GM23338 (cell line): Measurements from ENCODE around the gene PLD5. TPM values are rescaled to one million over a fixed set of nuclear protein-coding genes. Genes with fewer than 3 reads are reported as not detected.

ENCODE experiments used
- ATAC-seq: fragments of 200-7000 bp; cut with Tn5 transposase; 3 replicates; pipeline ENCODE4 v1.9.1; 2020
- DNase-seq: peaks from one replicate; pipeline ENCODE4 v3.0.0-alpha.2; 2015; ENCODE audit warnings: low spot score
- H2AFZ ChIP-seq: fragments of 200-600 bp; sonication (generic); 2 replicates; pipeline ENCODE4 v1.8.0; 2016; ENCODE audit warnings: antibody characterized with exemption, mild to moderate bottlenecking, moderate library complexity
- H3F3A ChIP-seq: fragments of 200-600 bp; sonication (generic); replicated peaks from 2 replicates; pipeline ENCODE4 v1.8.0; 2017; ENCODE audit warnings: antibody characterized with exemption, mixed run types, low read depth
- H3K27ac ChIP-seq: fragments of 200-600 bp; sonication (generic); 2 replicates; pipeline ENCODE4 v1.6.1; 2016; ENCODE audit warnings: low read depth
- H3K27me3 ChIP-seq: fragments of 200-600 bp; sonication (generic); 2 replicates; pipeline ENCODE4 v1.8.0; 2016; ENCODE audit warnings: mild to moderate bottlenecking, mixed run types, moderate library complexity; ENCODE audit not compliant: insufficient read depth
- H3K36me3 ChIP-seq: fragments of 200-600 bp; sonication (generic); 2 replicates; pipeline ENCODE4 v1.8.0; 2016; ENCODE audit warnings: mild to moderate bottlenecking; ENCODE audit not compliant: insufficient read depth
- H3K4me1 ChIP-seq: fragments of 200-600 bp; sonication (generic); 2 replicates; pipeline ENCODE4 v1.8.0; 2016; ENCODE audit warnings: mild to moderate bottlenecking, moderate library complexity; ENCODE audit not compliant: insufficient read depth
- H3K4me2 ChIP-seq: fragments of 200-600 bp; sonication (generic); 2 replicates; pipeline ENCODE4 v1.7.1; 2017; ENCODE audit warnings: mixed run types
- H3K4me3 ChIP-seq: fragments of 200-600 bp; sonication (generic); 2 replicates; pipeline ENCODE4 v1.6.1; 2016; ENCODE audit warnings: mixed run types
- H3K79me2 ChIP-seq: fragments of 200-600 bp; sonication (generic); replicated peaks from 2 replicates; pipeline ENCODE4 v1.8.0; 2017; ENCODE audit warnings: mild to moderate bottlenecking; ENCODE audit not compliant: insufficient read depth
- H3K9me2 ChIP-seq: fragments of 200-600 bp; sonication (generic); 2 replicates; pipeline ENCODE4 v1.8.0; 2017; ENCODE audit not compliant: insufficient read depth
- H4K20me1 ChIP-seq: fragments of 200-600 bp; sonication (generic); replicated peaks from 2 replicates; pipeline ENCODE4 v1.8.0; 2017; ENCODE audit warnings: mild to moderate bottlenecking; ENCODE audit not compliant: insufficient read depth
- H3K27ac Mint-ChIP-seq: 2 replicates; pipeline ENCODE4 v1.8.0; 2020; ENCODE audit warnings: inconsistent platforms, mild to moderate bottlenecking, moderate library complexity, mixed read lengths
- H3K27me3 Mint-ChIP-seq: 3 replicates; pipeline ENCODE4 v1.8.0; 2022; ENCODE audit warnings: low read depth, mild to moderate bottlenecking, moderate library complexity, mixed read lengths, inconsistent platforms; ENCODE audit not compliant: insufficient read depth, poor library complexity
- H3K36me3 Mint-ChIP-seq: 3 replicates; pipeline ENCODE4 v1.8.0; 2021; ENCODE audit warnings: low read depth, mild to moderate bottlenecking, inconsistent platforms, moderate library complexity, mixed read lengths
- H3K4me1 Mint-ChIP-seq: 3 replicates; pipeline ENCODE4 v1.8.0; 2020; ENCODE audit warnings: mild to moderate bottlenecking, inconsistent platforms, mixed read lengths
- H3K4me3 Mint-ChIP-seq: 3 replicates; pipeline ENCODE4 v1.8.0; 2021; ENCODE audit warnings: moderate library complexity, mild to moderate bottlenecking, inconsistent platforms, mixed read lengths
- H3K9me3 Mint-ChIP-seq: 3 replicates; pipeline ENCODE4 v1.8.0; 2020; ENCODE audit warnings: moderate library complexity, mild to moderate bottlenecking, inconsistent platforms, mixed read lengths
- CREB1 ChIP-seq: fragments of 250-450 bp; sonication (Bioruptor Pico); IDR thresholded peaks from 2 replicates; pipeline ENCODE4 v1.5.0; 2020; ENCODE audit warnings: low read depth, mild to moderate bottlenecking, moderate library complexity
- CTCF ChIP-seq, 2 experiments: fragments of 200-600 bp in 1 of 2; sonication (generic) in 1 of 2; conservative IDR thresholded peaks; 2 replicates each; pipeline versions ENCODE4 v1.5.1 to v1.6.1; 2016 to 2017; ENCODE audit warnings: antibody characterized with exemption in 2 of 2, low read depth in 2 of 2, mild to moderate bottlenecking in 2 of 2, moderate library complexity in 1 of 2
- EZH2 ChIP-seq: fragments of 200-600 bp; sonication (generic); IDR thresholded peaks from one replicate; pipeline ENCODE4 v1.8.0; 2017; ENCODE audit warnings: antibody characterized with exemption, mild to moderate bottlenecking, low read depth; ENCODE audit not compliant: unreplicated experiment
- EZH2phosphoT487 ChIP-seq: fragments of 200-600 bp; sonication (generic); IDR thresholded peaks from one replicate; pipeline ENCODE4 v1.8.1; 2018; ENCODE audit warnings: antibody characterized with exemption; ENCODE audit not compliant: unreplicated experiment
- NANOG ChIP-seq: IDR thresholded peaks from 2 replicates; pipeline ENCODE4 v1.6.1; 2016; ENCODE audit warnings: antibody characterized with exemption, borderline replicate concordance
- POLR2AphosphoS5 ChIP-seq: IDR thresholded peaks from 2 replicates; pipeline ENCODE4 v1.6.1; 2016; ENCODE audit warnings: antibody characterized with exemption, low read depth
- STAT1 ChIP-seq: IDR thresholded peaks from one replicate; pipeline ENCODE4 v1.6.1; 2016; ENCODE audit warnings: antibody characterized with exemption; ENCODE audit not compliant: unreplicated experiment
- ZNF114 ChIP-seq: fragments of 250-450 bp; sonication (Bioruptor Pico); IDR thresholded peaks from 2 replicates; pipeline ENCODE4 v1.5.0; 2020; ENCODE audit warnings: mild to moderate bottlenecking, moderate library complexity
- ZNF331 ChIP-seq: fragments of 250-450 bp; sonication (Bioruptor Pico); IDR thresholded peaks from 2 replicates; pipeline ENCODE4 v1.5.0; 2020; ENCODE audit warnings: low read depth, mild to moderate bottlenecking, moderate library complexity
- polyA plus RNA-seq: library from polyadenylated mRNA; unstranded; fragments of >200 nt; fragmentation: Nextera tagmentation; extraction: Ambion mirVana; gene quantifications from 2 replicates; pipeline ENCODE4 v1.2.1, GENCODE V29; 2016
- total RNA-seq: library from RNA; depleted of rRNA; stranded (reverse); fragments of >200 nt; shearing (Covaris generic); gene quantifications from 2 replicates; pipeline ENCODE4 v1.2.3, GENCODE V29; 2014
- TF ChIP-seq, protein P1 (sequence below): IDR thresholded peaks from 2 replicates; pipeline ENCODE4 v1.6.1; 2016; ENCODE audit warnings: antibody characterized with exemption
- TF ChIP-seq, protein P2 (sequence below): fragments of 250-450 bp; sonication (Bioruptor Pico); IDR thresholded peaks from 2 replicates; pipeline ENCODE4 v1.5.0; 2020; ENCODE audit warnings: mild to moderate bottlenecking, moderate library complexity

The PLD5 gene
- total and polyA plus RNA-seq, 2 experiments from 2014 or later: 5.5 to 5.8 TPM

GRCh38 chr1:242546849-242547729 is 22.6 kb upstream of the PLD5 start:
- Histone ChIP-seq H3K4me3 (no peak overlapping the region), H3F3A (no peaks in the 10 kb centered on the region), H3K36me3 (no peaks in the 10 kb centered on the region), H4K20me1 (no peaks in the 10 kb centered on the region), H3K27me3 (no peaks in the 10 kb centered on the region), H3K9me2 (no peaks in the 10 kb centered on the region), H2AFZ (no peak overlapping the region), H3K27ac (no peak overlapping the region), H3K4me1 (peaks cover 6% of the 10 kb centered on the region; the same call in 1 of the 2 replicates), H3K4me2 (no peak overlapping the region), H3K79me2 (no peaks in the 10 kb centered on the region)
- Mint-ChIP-seq H3K27ac (no peak overlapping the region), H3K9me3 (no peaks in the 10 kb centered on the region), H3K4me1 (peaks cover 11% of the 10 kb centered on the region; the same call in 2 of the 3 replicates), H3K36me3 (no peaks in the 10 kb centered on the region), H3K4me3 (no peak overlapping the region), H3K27me3 (no peaks in the 10 kb centered on the region)
- DNase-seq: no peak
- no peak for TF ChIP-seq EZH2
- no peak for TF ChIP-seq POLR2AphosphoS5
- no peak for TF ChIP-seq ZNF114 (CRISPR knock-in tag)
- ATAC-seq: no peak

- TF ChIP-seq, protein P1, sequence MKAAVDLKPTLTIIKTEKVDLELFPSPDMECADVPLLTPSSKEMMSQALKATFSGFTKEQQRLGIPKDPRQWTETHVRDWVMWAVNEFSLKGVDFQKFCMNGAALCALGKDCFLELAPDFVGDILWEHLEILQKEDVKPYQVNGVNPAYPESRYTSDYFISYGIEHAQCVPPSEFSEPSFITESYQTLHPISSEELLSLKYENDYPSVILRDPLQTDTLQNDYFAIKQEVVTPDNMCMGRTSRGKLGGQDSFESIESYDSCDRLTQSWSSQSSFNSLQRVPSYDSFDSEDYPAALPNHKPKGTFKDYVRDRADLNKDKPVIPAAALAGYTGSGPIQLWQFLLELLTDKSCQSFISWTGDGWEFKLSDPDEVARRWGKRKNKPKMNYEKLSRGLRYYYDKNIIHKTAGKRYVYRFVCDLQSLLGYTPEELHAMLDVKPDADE: no peak
- no peak for TF ChIP-seq EZH2
- TF ChIP-seq EZH2phosphoT487: no peak
- TF ChIP-seq CREB1 (CRISPR knock-in tag): no peak
- TF ChIP-seq NANOG: no peak
- no peak for TF ChIP-seq STAT1
- no peak for TF ChIP-seq ZNF331 (CRISPR knock-in tag)
- no peak for TF ChIP-seq CTCF (conservative IDR thresholded peaks at IDR 0.05; ENCODE audit: low read depth in 2 of 2)
- TF ChIP-seq, protein P2, sequence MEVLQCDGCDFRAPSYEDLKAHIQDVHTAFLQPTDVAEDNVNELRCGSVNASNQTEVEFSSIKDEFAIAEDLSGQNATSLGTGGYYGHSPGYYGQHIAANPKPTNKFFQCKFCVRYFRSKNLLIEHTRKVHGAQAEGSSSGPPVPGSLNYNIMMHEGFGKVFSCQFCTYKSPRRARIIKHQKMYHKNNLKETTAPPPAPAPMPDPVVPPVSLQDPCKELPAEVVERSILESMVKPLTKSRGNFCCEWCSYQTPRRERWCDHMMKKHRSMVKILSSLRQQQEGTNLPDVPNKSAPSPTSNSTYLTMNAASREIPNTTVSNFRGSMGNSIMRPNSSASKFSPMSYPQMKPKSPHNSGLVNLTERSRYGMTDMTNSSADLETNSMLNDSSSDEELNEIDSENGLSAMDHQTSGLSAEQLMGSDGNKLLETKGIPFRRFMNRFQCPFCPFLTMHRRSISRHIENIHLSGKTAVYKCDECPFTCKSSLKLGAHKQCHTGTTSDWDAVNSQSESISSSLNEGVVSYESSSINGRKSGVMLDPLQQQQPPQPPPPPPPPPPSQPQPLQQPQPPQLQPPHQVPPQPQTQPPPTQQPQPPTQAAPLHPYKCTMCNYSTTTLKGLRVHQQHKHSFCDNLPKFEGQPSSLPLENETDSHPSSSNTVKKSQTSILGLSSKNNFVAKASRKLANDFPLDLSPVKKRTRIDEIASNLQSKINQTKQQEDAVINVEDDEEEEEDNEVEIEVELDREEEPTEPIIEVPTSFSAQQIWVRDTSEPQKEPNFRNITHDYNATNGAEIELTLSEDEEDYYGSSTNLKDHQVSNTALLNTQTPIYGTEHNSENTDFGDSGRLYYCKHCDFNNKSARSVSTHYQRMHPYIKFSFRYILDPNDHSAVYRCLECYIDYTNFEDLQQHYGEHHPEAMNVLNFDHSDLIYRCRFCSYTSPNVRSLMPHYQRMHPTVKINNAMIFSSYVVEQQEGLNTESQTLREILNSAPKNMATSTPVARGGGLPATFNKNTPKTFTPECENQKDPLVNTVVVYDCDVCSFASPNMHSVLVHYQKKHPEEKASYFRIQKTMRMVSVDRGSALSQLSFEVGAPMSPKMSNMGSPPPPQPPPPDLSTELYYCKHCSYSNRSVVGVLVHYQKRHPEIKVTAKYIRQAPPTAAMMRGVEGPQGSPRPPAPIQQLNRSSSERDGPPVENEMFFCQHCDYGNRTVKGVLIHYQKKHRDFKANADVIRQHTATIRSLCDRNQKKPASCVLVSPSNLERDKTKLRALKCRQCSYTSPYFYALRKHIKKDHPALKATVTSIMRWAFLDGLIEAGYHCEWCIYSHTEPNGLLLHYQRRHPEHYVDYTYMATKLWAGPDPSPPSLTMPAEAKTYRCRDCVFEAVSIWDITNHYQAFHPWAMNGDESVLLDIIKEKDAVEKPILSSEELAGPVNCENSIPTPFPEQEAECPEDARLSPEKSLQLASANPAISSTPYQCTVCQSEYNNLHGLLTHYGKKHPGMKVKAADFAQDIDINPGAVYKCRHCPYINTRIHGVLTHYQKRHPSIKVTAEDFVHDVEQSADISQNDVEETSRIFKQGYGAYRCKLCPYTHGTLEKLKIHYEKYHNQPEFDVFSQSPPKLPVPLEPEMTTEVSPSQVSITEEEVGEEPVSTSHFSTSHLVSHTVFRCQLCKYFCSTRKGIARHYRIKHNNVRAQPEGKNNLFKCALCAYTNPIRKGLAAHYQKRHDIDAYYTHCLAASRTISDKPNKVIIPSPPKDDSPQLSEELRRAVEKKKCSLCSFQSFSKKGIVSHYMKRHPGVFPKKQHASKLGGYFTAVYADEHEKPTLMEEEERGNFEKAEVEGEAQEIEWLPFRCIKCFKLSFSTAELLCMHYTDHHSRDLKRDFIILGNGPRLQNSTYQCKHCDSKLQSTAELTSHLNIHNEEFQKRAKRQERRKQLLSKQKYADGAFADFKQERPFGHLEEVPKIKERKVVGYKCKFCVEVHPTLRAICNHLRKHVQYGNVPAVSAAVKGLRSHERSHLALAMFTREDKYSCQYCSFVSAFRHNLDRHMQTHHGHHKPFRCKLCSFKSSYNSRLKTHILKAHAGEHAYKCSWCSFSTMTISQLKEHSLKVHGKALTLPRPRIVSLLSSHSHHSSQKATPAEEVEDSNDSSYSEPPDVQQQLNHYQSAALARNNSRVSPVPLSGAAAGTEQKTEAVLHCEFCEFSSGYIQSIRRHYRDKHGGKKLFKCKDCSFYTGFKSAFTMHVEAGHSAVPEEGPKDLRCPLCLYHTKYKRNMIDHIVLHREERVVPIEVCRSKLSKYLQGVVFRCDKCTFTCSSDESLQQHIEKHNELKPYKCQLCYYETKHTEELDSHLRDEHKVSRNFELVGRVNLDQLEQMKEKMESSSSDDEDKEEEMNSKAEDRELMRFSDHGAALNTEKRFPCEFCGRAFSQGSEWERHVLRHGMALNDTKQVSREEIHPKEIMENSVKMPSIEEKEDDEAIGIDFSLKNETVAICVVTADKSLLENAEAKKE (CRISPR knock-in tag): no peak
- ATAC-seq (no peak), DNase-seq (no peak)
- Mint-ChIP-seq H3K27me3 (no peaks in the 10 kb centered on the region), H3K27ac (no peak overlapping the region), H3K4me1 (peaks cover 11% of the 10 kb centered on the region; the same call in 2 of the 3 replicates), H3K9me3 (no peaks in the 10 kb centered on the region), H3K4me3 (no peak overlapping the region), H3K36me3 (no peaks in the 10 kb centered on the region)
- Histone ChIP-seq H3F3A (no peaks in the 10 kb centered on the region), H3K9me2 (no peaks in the 10 kb centered on the region), H3K27me3 (no peaks in the 10 kb centered on the region), H3K4me2 (no peak overlapping the region), H2AFZ (no peak overlapping the region), H3K36me3 (no peaks in the 10 kb centered on the region), H3K4me1 (peaks cover 6% of the 10 kb centered on the region; the same call in 1 of the 2 replicates), H3K4me3 (no peak overlapping the region), H4K20me1 (no peaks in the 10 kb centered on the region), H3K79me2 (no peaks in the 10 kb centered on the region), H3K27ac (no peak overlapping the region)
These were observed 21.9 kb upstream of the PLD5 start for GRCh38 chr1:242546441-242546840.
